Right lobe of liver (tissue), 4 donors: ENCODE measurements around the gene CAV1.

Experiments used
- CTCF ChIP-seq, 4 donors: fragments of 200-600 bp in 3 of 4; fragments of 450-650 bp in 1 of 4; IDR thresholded peaks; one replicate each; pipeline versions ENCODE4 v1.5.1 to v1.8.0; 2016 to 2022; ENCODE audit warnings: antibody characterized with exemption in 4 of 4, mild to moderate bottlenecking in 2 of 4
- POLR2A ChIP-seq: fragments of 450-650 bp; IDR thresholded peaks from one replicate; pipeline ENCODE4 v1.6.1; 2017; ENCODE audit warnings: antibody characterized with exemption, mild to moderate bottlenecking
- donor health status: DM: no; HTN: no; CAD: no.
- donor health status: DM: no; HTN: no; CAD: no.
- donor health status: DM: no; HTN: yes; CAD: no.

- TF ChIP-seq POLR2A, result no peak
- TF ChIP-seq CTCF (IDR thresholded peaks at IDR 0.05), result no peak
These were observed 59.9 kb downstream of the CAV1 start for GRCh38 chr7:116584721-116585120.
